GM15510 (cell line): ENCODE measurements around the gene FZD7.

Source experiments
- POLR2A ChIP-seq: IDR thresholded peaks from 3 replicates; pipeline ENCODE4 v1.6.1; 2011; ENCODE audit warnings: borderline replicate concordance; ENCODE audit not compliant: insufficient read length; ENCODE audit errors: extremely low read depth

The FZD7 gene

DNA sequence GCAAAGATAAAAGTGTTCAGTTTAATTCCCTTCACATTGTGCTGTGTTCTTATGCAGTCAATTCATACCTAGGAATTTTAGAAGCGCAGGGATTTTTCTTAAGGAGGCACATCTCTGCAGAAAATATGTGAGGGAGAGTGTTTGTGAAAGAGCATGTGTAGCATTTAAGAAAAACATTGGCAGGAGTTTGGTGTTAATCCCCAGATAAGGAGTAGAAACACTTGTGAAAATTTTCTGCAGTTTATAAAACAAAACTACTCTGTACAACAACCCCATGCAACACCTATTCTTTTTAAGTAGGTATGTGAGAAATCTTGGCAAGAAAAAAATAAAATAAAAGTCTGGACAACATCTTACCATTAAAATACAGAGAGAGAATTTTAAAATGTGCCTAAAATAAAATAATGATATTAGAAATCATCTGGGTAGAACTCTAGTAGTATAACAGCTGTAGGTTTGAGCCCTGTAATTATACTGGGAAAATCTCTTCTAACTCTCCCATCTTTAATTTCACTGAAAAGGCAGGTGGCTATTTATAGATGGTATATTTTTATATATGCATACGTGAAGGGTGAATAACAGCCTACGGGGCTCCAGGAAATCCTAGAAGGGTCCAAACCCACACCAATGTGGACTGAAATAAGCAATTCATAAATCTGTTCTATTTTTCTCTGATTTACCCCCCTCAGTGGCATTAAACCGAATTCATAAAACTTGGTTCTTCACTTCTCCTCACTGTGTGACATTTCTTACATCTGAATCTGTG, 6.6 kb downstream of the FZD7 start:
- TF ChIP-seq POLR2A: no peak

DNA sequence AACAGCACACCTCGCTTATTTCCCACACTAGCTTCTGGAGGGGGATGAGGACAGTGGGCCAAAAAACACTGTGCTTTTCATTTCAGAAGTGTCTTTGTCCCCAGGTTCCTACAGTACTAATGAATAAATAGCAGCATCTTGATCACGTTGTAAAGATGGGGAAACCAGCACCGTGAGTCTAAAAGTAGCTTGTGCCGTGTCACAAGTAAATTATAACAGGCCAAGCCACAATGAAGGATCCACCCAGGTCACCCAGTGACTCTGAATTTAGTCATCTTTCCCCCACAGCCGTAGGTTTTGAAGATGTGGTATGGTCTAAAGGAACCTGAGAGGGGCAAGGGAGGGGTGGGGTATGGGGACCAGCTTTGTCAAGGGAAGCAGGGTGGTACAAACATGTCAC, 8.8 kb downstream of the FZD7 start:
- no peak for TF ChIP-seq POLR2A

DNA sequence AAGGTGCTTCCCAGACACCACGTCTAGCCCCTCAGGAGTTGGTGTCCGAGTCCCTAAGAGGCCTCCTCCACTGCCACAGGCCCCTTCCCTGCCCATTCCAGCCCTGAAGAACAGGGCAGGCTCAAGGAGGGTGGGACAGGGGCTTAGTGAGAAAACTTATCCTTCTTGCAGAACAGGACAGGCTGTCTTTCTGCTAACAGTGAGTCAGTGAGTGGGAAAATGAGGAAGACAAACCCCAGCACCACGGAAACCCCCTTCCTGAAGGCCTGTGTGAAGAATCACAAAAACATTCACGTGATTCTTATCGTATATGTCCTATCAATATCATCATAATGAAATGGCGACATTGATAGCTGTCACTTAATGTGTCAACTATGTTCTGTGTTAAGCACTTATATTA, 9.8 kb downstream of the FZD7 start:
- TF ChIP-seq POLR2A: no peak

DNA sequence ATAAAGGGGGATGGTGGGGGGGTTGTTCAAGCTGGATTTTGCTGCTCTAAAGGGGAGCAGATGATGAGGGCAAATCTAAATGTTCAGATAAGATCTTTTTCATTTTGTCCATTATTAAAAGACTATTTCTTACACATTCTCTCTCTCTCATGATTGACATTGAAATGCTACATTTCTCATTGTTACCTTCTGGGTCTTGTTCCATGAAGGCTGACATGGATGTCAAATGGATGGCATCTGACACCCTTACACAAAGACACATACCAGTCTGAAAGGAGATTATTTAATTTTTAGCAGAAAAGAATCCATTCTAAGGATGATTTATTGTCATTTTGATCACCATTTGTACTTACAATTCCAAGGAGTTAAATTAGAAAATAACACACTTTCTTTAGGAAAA, 11.1 kb downstream of the FZD7 start:
- TF ChIP-seq POLR2A: no peak

DNA sequence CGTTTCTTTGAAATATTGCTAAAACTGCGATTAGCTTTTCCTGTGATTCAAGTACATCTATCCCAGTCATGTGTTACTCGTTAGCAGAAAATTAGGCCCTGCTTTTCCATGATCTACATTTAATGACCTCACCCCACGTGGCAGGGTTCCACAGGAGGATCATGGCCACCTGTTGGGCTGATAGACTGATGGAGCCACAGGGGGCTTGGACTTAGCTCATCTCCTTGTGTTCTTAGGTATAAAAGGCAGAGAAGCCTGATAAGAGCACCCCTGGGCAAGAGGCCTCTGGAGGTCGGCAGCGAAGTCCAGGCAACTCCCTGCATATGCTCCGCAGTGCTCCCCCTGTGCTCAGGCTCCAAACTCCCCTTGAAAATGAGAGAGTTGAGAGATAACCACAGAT, 12.9 kb downstream of the FZD7 start:
- TF ChIP-seq POLR2A: no peak

DNA sequence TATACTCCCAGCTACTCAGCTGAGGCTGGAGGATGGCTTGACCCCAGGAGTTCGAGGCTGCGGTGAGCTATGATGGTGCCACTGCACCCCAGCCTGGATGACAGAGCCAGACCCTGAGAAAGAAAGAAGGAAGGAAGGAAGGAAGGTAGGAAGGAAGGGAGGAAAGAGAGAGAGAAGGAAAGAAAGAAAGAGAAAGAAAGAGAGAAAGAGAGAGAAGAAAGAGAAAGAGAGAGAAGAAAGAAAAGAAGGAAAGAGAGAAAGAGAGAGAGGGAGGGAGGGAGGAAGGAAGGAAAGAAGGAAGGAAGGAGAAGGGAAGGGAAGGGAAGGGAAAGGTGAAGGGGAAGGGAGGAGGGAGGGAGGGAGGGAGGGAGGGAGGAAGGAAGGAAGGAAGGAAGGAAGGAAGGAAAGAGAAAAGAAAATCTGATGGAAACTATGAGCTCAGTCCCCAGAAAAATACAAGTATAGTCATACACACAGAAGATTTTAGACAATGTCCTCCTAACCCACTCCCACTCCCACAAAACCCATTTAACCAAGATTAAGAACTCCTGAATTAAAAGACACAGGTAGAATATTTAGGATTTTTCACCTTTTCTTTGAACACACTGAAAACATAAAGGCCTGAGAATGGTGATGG, 15.6 kb downstream of the FZD7 start:
- no peak for TF ChIP-seq POLR2A

DNA sequence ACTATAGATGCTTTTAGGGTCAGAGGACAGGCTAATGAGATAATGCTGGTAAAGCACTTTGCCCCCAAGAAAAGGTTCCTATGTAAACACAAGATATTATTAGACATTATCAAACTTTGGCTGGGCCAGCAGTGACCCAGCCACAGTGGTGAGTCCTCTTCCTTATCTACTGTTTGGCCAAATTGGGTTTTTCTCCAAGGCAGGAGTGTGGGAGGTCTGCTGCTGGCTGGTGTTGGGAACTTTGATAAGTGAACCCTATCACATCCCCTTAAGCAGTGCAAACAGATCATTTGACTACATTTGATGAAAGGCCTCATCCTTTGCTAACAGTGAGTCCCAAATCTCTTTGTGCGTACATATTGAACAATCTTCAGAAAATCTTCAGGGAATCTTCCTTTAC, 16.2 kb downstream of the FZD7 start:
- no peak for TF ChIP-seq POLR2A

DNA sequence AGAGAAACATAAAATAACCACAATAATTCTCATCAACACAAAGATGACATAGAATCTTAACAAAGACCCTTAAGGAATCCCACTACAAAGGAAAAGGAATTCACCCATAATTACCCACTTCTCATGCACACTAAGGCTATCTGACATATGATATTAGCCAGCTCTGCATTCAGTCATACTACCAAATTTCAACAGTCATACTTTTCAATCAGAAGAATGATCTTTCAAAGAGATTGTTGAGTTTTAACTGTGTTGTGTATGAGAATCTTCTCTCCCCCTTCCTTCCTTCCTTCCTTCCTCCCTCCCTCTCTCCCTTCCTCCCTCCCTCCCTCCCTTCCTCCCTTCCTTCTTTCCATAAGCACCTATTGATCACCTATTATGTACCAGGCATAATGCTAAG, 17.0 kb downstream of the FZD7 start:
- TF ChIP-seq POLR2A: no peak

DNA sequence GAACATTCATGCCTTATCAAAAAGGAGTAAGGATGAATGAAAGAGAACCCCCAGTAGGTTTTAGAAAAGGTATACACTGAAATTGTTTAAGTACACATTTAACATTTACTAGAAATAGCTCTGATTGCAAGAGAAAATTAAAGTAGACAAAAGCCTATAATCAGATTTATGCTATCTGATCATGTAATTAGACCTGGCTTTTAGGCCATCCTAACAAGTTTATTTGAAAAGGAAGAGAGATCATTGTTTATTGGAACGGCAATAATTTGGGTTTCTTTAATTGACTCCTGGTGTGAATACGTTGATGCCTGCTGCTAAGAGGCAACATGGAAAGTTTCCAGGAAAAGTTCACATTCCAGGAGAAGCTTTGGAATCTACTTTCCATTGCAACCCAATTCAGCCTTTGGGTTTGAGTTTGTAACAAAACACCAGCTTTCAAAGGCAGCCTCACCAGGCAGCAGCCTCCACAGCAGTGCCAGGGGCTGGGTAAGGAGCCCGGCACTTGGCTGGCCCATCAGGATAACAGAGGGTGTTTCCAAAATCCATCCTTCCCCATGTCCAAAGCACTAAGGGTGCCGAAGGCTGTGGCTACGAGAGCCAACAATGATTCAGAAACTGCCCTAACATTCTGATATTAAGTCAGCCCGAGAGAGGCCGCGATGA, 18.0 kb downstream of the FZD7 start:
- no peak for TF ChIP-seq POLR2A

DNA sequence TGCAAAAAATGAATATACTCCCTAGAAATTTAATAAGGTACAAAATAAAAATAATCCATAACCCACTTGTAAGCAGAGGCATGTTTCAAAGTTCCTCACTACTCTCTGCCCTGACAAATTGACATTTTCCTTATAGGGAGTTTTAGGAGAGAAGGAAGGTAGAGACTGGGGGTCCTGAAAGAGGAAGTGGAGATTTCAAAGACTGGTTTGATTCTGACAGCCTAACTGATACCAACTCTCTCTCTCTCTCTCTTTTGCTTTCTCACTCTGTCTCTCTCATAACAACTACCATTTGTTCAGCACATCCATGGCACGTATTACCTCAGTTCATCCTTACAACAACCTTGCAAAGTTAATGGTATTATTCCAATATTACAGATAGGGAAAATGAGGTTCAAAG, 18.6 kb downstream of the FZD7 start:
- TF ChIP-seq POLR2A: no peak

DNA sequence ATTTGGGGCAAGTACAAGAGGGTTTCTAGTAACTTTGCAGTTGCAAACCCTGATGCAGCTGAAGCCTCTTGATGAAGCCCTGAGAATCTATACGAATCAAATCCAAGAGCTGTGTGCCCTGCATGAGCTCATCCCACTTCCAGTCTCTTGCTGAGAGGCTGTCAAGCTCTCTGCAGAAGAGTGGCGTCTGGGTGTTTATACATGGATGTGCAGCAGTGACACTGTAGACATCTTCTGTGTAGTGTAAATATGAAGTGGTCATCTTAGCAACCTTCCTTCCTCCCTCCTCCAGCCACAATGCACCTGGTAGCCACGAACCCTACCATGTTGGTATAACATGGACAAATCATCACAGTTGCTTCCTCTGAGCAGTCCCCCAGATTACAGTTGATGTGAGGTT, 21.0 kb downstream of the FZD7 start:
- no peak for TF ChIP-seq POLR2A

DNA sequence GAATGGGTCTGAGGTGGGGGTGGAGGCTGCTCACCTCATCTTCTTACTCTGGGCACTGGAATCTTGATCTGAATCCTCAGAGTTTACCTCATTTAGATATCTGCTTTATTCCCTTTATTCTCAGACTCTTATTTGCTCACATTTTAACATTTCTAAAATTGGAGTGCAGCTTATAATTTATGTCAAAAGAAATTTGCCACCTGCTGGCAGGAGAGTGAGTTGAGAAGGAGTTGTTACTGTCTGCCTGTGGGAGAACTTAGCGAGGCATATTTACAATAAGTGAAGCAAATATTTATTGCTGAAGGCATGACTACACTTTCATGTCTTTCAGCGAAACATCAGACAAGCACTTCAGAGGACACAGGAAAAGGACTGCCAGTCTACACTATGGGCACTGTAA, 23.0 kb downstream of the FZD7 start:
- no peak for TF ChIP-seq POLR2A

DNA sequence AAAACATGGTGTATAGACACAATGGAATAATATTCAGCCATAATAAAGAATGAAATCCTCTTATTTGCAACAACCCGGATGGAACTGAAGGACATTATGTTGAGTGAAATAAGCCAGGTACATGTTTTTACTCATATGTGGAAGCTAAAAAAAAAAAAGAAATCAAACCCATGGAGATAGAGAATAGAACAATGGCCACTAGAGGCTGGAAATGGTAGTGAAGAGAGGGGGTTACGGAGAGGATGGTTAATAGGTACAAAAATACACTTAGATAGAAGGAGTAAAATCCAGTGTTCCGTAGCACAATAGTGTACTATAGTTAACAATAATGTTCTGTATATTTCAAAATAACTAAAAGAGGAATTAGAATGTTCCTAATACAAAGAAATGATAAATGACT, 26.6 kb downstream of the FZD7 start:
- TF ChIP-seq POLR2A: no peak

DNA sequence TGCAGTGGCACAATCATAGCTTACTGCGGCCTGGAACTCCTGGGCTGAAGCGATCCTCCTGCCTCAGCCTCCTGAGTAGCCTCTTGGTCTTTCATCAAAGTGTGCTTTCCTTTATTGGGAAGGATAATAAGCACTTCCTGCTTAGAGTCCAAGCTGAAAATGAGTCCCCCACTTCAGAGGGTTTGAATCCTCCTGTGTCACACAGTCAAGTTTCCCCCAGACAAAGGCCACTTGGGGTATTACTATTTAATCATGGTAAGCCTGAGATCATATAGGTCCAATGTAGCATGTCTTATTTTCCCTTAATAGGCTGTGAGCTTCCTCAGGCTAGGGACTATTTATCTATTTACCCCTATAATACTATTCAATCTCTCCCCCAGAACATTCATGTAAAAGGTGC, 28.0 kb downstream of the FZD7 start:
- TF ChIP-seq POLR2A: no peak

DNA sequence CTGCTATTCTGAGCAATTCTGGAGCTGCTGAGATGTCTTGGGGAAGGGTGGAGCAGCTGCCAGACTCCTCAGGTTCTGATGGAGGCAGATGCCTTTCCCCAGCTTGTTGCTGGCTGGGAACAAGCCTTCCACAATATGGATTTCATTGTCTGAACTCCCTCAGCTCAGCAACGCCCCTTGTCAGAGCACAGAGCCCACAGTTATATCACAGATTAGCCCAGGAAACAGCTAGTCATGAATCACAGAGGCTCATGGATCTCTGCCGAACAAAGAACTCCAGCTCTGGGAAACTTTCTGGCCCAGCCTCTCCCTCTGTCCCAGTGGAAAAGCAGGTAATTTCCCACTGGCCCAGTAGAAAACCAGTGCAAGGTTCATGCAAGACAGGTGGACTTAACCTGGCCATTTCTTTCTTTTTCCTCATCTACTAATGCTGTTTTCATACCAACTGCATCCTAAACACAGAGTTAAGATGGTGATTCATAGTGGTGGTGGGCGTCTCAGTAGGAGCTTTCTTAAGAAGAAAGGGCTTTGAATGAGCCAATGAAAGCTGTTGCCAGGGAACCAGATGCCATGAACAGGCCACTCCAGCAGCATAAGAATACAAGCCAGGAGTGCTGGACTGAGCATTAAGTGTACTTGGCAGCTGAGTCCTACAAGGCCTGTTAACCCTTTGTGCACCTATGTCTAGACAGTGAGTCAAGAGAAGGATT, 30.7 kb downstream of the FZD7 start:
- TF ChIP-seq POLR2A: no peak
